ENCODE data around the gene ULK4.
"Not testable (repeated sequence)": the region's sequence is repeated elsewhere in the genome, so short reads cannot be mapped to it uniquely, and the experiment has no call there.

The ULK4 gene

GRCh38 chr3:41768363-41768762 lies 193.5 kb downstream of the ULK4 start:
- DNase-seq = no peak
- TF ChIP-seq, protein P1, sequence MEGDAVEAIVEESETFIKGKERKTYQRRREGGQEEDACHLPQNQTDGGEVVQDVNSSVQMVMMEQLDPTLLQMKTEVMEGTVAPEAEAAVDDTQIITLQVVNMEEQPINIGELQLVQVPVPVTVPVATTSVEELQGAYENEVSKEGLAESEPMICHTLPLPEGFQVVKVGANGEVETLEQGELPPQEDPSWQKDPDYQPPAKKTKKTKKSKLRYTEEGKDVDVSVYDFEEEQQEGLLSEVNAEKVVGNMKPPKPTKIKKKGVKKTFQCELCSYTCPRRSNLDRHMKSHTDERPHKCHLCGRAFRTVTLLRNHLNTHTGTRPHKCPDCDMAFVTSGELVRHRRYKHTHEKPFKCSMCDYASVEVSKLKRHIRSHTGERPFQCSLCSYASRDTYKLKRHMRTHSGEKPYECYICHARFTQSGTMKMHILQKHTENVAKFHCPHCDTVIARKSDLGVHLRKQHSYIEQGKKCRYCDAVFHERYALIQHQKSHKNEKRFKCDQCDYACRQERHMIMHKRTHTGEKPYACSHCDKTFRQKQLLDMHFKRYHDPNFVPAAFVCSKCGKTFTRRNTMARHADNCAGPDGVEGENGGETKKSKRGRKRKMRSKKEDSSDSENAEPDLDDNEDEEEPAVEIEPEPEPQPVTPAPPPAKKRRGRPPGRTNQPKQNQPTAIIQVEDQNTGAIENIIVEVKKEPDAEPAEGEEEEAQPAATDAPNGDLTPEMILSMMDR (IDR thresholded peaks at IDR 0.05; ENCODE audit: low read depth, low read length, missing control alignments) = no peak
- Histone ChIP-seq H3K27me3 (replicated peaks) (no peaks in the 10 kb centered on the region), H3K4me3 (ENCODE audit: low read depth, low read length) (no peak overlapping the region), H3K36me3 (replicated peaks) (no peaks in the 10 kb centered on the region), H3K27ac (no peak overlapping the region)
- in situ Hi-C loops (cut with HindIII; ENCODE audit: low pct_ligation_motif_present, low sequenced_read_pairs) = no loop called here

DNA sequence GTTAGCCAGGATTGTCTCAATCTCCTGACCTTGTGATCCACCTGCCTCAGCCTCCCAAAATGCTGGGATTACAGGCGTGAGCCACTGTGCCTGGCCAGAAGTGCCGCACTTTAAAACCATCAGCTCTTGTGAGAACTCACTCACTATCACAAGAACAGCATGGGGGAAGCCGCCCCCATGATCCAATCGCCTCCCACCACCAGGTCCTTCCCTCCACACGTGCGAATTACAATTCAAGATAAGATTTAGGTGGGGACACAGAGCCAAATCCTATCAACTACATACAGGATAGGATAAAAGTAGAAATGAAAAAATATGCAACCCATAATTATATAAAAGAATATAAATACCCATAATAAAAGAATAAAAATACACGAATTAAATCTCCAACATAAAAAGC lies 199.0 kb downstream of the ULK4 start:
- in situ Hi-C loops (cut with HindIII; ENCODE audit: low pct_ligation_motif_present, low sequenced_read_pairs); H3K4me3 ChIP-seq (ENCODE audit: low read depth, low read length); H3K27me3 ChIP-seq (replicated peaks); DNase-seq; H3K36me3 ChIP-seq (replicated peaks); H3K27ac ChIP-seq: not testable (repeated sequence)

GRCh38 chr3:41753651-41754050 lies 208.3 kb downstream of the ULK4 start:
- TF ChIP-seq, protein P1 (IDR thresholded peaks at IDR 0.05; ENCODE audit: low read depth, low read length, missing control alignments) = no peak
- Histone ChIP-seq H3K27me3 (replicated peaks) (no peaks in the 10 kb centered on the region), H3K27ac (no peak overlapping the region), H3K36me3 (replicated peaks) (no peaks in the 10 kb centered on the region), H3K4me3 (ENCODE audit: low read depth, low read length) (no peak overlapping the region)
- DNase-seq = no peak
- in situ Hi-C loops (cut with HindIII; ENCODE audit: low pct_ligation_motif_present, low sequenced_read_pairs) = no loop called here

GRCh38 chr3:41751597-41751996 lies 210.3 kb downstream of the ULK4 start:
- in situ Hi-C loops (cut with HindIII; ENCODE audit: low pct_ligation_motif_present, low sequenced_read_pairs) = no loop called here
- H3K36me3 ChIP-seq (replicated peaks) = no peaks in the 10 kb centered on the region

DNA sequence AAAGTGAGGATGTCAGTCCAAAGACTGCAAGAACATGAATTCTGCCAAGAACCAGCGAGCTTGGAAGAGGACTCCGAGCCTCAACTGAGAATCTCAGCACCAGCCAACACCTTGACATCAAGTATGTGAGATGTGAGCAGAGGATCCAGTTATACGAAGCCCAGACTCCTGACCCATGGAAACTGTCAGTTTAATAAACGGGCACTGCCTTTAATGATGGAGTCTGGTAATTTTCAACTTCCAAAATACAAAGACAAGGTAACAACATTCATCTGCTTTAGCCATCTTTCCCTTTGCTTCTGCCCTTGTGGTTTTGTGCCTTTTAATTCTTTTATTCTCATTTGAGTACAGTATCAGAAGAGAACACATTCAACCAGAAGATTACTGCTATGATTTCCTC lies 211.9 kb downstream of the ULK4 start:
- Histone ChIP-seq H3K4me3 (ENCODE audit: low read depth, low read length) (no peak overlapping the region), H3K36me3 (replicated peaks) (no peaks in the 10 kb centered on the region), H3K27me3 (replicated peaks) (no peaks in the 10 kb centered on the region), H3K27ac (no peak overlapping the region)
- TF ChIP-seq, protein P1 (IDR thresholded peaks at IDR 0.05; ENCODE audit: low read depth, low read length, missing control alignments) = no peak
- no peak for DNase-seq
- in situ Hi-C loops (cut with HindIII; ENCODE audit: low pct_ligation_motif_present, low sequenced_read_pairs) = no loop called here

More at GRCh38 chr3:41751597-41751996, 210.3 kb downstream of the ULK4 start:
- Histone ChIP-seq H3K4me3 (ENCODE audit: low read depth, low read length) (no peak overlapping the region), H3K27ac (no peak overlapping the region), H3K27me3 (replicated peaks) (no peaks in the 10 kb centered on the region)
- DNase-seq = no peak
- TF ChIP-seq, protein P1 (IDR thresholded peaks at IDR 0.05; ENCODE audit: low read depth, low read length, missing control alignments) = no peak

- in situ Hi-C loops (cut with HindIII; ENCODE audit: low pct_ligation_motif_present, low sequenced_read_pairs) = no loop called here
- Histone ChIP-seq H3K4me3 (ENCODE audit: low read depth, low read length) (no peak overlapping the region), H3K27ac (no peak overlapping the region), H3K27me3 (replicated peaks) (no peaks in the 10 kb centered on the region), H3K36me3 (replicated peaks) (no peaks in the 10 kb centered on the region)
- no peak for DNase-seq
- TF ChIP-seq, protein P1 (IDR thresholded peaks at IDR 0.05; ENCODE audit: low read depth, low read length, missing control alignments) = no peak
These were observed 215.7 kb downstream of the ULK4 start for GRCh38 chr3:41746215-41746614.

All from brain microvascular endothelial cell (primary cell).